IMR-90 (cell line): ENCODE data around the gene RPP25. TPM values are rescaled to one million over a fixed set of nuclear protein-coding genes. Genes with fewer than 3 reads are reported as not detected.

ENCODE experiments used
- ATAC-seq: fragments of 200-7000 bp; cut with Tn5 transposase; 2 replicates; pipeline ENCODE4 v1.9.1; 2020; ENCODE audit warnings: low read depth, mild to moderate bottlenecking, moderate library complexity
- BruUV-seq: library from RNA; stranded (reverse); fragments of 400-500 nt; replicated peaks from 2 replicates; lab custom pipeline; 2021; lab: Mats Ljungman, UMichigan
- CTCF ChIA-PET: fragments of 300-600 bp; formaldehyde crosslinking; extraction: SDS; loops from one replicate; lab custom pipeline; 2021; ENCODE audit warnings: antibody characterized with exemption; lab: Yijun Ruan, JAX
- POLR2A ChIA-PET: fragments of 300-600 bp; sonication (Branson Sonifier 250); formaldehyde crosslinking; loops from one replicate; lab custom pipeline; 2022; ENCODE audit warnings: antibody characterized with exemption; ENCODE audit not compliant: unreplicated experiment; lab: Charles Lee
- DNase-seq: peaks from one replicate; pipeline ENCODE4 v3.0.0; 2013
- H2AFZ ChIP-seq: replicated peaks from 2 replicates; pipeline ENCODE3; 2013; ENCODE audit warnings: low read length, mild to moderate bottlenecking; ENCODE audit not compliant: poor library complexity
- H2AK5ac ChIP-seq: 2 replicates; pipeline ENCODE4 v1.6.1; 2013; ENCODE audit warnings: low read depth, low read length, inconsistent platforms
- H2AK9ac ChIP-seq: replicated peaks from 2 replicates; pipeline ENCODE3; 2013; ENCODE audit warnings: mild to moderate bottlenecking, low read depth, low read length, moderate library complexity; ENCODE audit not compliant: poor library complexity
- H2BK120ac ChIP-seq: 2 replicates; pipeline ENCODE4 v1.6.1; 2013; ENCODE audit warnings: low read depth, low read length, inconsistent platforms
- H2BK15ac ChIP-seq: 3 replicates; pipeline ENCODE4 v1.6.1; 2013; ENCODE audit warnings: low read depth, low read length, inconsistent platforms
- H2BK20ac ChIP-seq: 2 replicates; pipeline ENCODE4 v1.6.1; 2013; ENCODE audit warnings: low read depth, mild to moderate bottlenecking, inconsistent platforms, low read length, moderate library complexity
- H2BK5ac ChIP-seq: 2 replicates; pipeline ENCODE4 v1.6.1; 2013; ENCODE audit warnings: mild to moderate bottlenecking, low read depth, low read length, inconsistent platforms; ENCODE audit not compliant: poor library complexity, severe bottlenecking
- H3K14ac ChIP-seq: replicated peaks from 2 replicates; pipeline ENCODE4 v1.6.1; 2013; ENCODE audit warnings: low read depth, low read length, inconsistent platforms
- H3K18ac ChIP-seq: 2 replicates; pipeline ENCODE4 v1.6.1; 2013; ENCODE audit warnings: low read depth, low read length, control low read depth
- H3K23ac ChIP-seq: 2 replicates; pipeline ENCODE4 v1.6.1; 2013; ENCODE audit warnings: low read depth, low read length, inconsistent platforms
- H3K27ac ChIP-seq: 2 replicates; pipeline ENCODE4 v1.5.1; 2013; ENCODE audit warnings: mild to moderate bottlenecking, control low read depth, low read length; ENCODE audit not compliant: insufficient read depth
- H3K27me3 ChIP-seq: 2 replicates; pipeline ENCODE4 v1.6.1; 2013; ENCODE audit warnings: low read length; ENCODE audit not compliant: control insufficient read depth, insufficient read depth
- H3K36me3 ChIP-seq: 2 replicates; pipeline ENCODE4 v1.6.1; 2013; ENCODE audit warnings: low read length, mixed read lengths; ENCODE audit not compliant: control insufficient read depth, insufficient read depth
- H3K4ac ChIP-seq: 2 replicates; pipeline ENCODE4 v1.6.1; 2013; ENCODE audit warnings: low read depth, low read length, inconsistent platforms
- H3K4me1 ChIP-seq: 2 replicates; pipeline ENCODE4 v1.6.1; 2013; ENCODE audit warnings: low read length, mixed read lengths; ENCODE audit not compliant: control insufficient read depth, insufficient read depth
- H3K4me2 ChIP-seq: 2 replicates; pipeline ENCODE4 v1.6.1; 2013; ENCODE audit warnings: low read depth, mild to moderate bottlenecking, control low read depth, low read length, moderate library complexity
- H3K4me3 ChIP-seq: 2 replicates; pipeline ENCODE4 v1.5.1; 2013; ENCODE audit warnings: low read depth, mild to moderate bottlenecking, control low read depth, low read length, moderate library complexity; ENCODE audit not compliant: insufficient read depth
- H3K56ac ChIP-seq: 2 replicates; pipeline ENCODE4 v1.6.1; 2013; ENCODE audit warnings: low read length, inconsistent platforms; ENCODE audit not compliant: insufficient read depth; ENCODE audit errors: extremely low read depth
- H3K79me1 ChIP-seq, 2 experiments: 2 replicates each; pipeline ENCODE4 v1.6.1; 2013; ENCODE audit warnings: low read length in 2 of 2, inconsistent platforms in 1 of 2, low read depth in 1 of 2
- H3K9ac ChIP-seq: 2 replicates; pipeline ENCODE4 v1.6.1; 2013; ENCODE audit warnings: low read depth, low read length, control low read depth
- H3K9me1 ChIP-seq: 2 replicates; pipeline ENCODE4 v1.6.1; 2013; ENCODE audit warnings: low read length, inconsistent platforms; ENCODE audit not compliant: insufficient read depth
- H3K9me3 ChIP-seq: 2 replicates; pipeline ENCODE4 v1.6.1; 2013; ENCODE audit warnings: low read length; ENCODE audit not compliant: control insufficient read depth, insufficient read depth
- H4K20me1 ChIP-seq: 2 replicates; pipeline ENCODE4 v1.6.1; 2013; ENCODE audit warnings: low read length, inconsistent platforms; ENCODE audit not compliant: insufficient read depth
- H4K5ac ChIP-seq: 2 replicates; pipeline ENCODE4 v1.6.1; 2013; ENCODE audit warnings: mild to moderate bottlenecking, low read depth, low read length, control low read depth
- H4K8ac ChIP-seq, 2 experiments: 2 replicates each; pipeline ENCODE4 v1.6.1; 2013; ENCODE audit warnings: low read depth in 2 of 2, low read length in 2 of 2, control low read depth in 1 of 2, inconsistent platforms in 1 of 2
- H4K91ac ChIP-seq: 2 replicates; pipeline ENCODE4 v1.6.1; 2013; ENCODE audit warnings: low read depth, low read length, inconsistent platforms; ENCODE audit not compliant: insufficient read depth
- BHLHE40 ChIP-seq: fragments of 150-350 bp; IDR thresholded peaks from 2 replicates; pipeline ENCODE4 v1.6.1; 2016; ENCODE audit warnings: mild to moderate bottlenecking, low read depth, low read length
- CEBPB ChIP-seq: IDR thresholded peaks from 2 replicates; pipeline ENCODE4 v1.6.1; 2012; ENCODE audit warnings: low read depth, low read length, improper control_type of control experiment
- CTCF ChIP-seq: conservative IDR thresholded peaks from 2 replicates; pipeline ENCODE4 v1.5.1; 2012; ENCODE audit warnings: mild to moderate bottlenecking, low read depth, low read length, improper control_type of control experiment
- ELK1 ChIP-seq: fragments of 150-350 bp; IDR thresholded peaks from 2 replicates; pipeline ENCODE4 v1.6.1; 2016; ENCODE audit warnings: low read depth, mild to moderate bottlenecking, low read length, moderate library complexity, borderline replicate concordance
- FOS ChIP-seq: fragments of 150-350 bp; IDR thresholded peaks from 2 replicates; pipeline ENCODE4 v1.6.1; 2016; ENCODE audit warnings: low read depth, low read length
- MAFK ChIP-seq: IDR thresholded peaks from 2 replicates; pipeline ENCODE4 v1.6.1; 2012; ENCODE audit warnings: low read depth, low read length, improper control_type of control experiment
- MAZ ChIP-seq: IDR thresholded peaks from 2 replicates; pipeline ENCODE4 v1.6.1; 2012; ENCODE audit warnings: low read depth, mild to moderate bottlenecking, low read length, improper control_type of control experiment, moderate library complexity, borderline replicate concordance
- MXI1 ChIP-seq: IDR thresholded peaks from 2 replicates; pipeline ENCODE4 v1.6.1; 2012; ENCODE audit warnings: low read depth, mild to moderate bottlenecking, low read length, moderate library complexity, borderline replicate concordance
- NFE2L2 ChIP-seq: fragments of 150-350 bp; IDR thresholded peaks from 2 replicates; pipeline ENCODE4 v1.6.1; 2016; ENCODE audit warnings: low read depth, mild to moderate bottlenecking, low read length
- POLR2A ChIP-seq: IDR thresholded peaks from 2 replicates; pipeline ENCODE4 v1.6.1; 2012; ENCODE audit warnings: mild to moderate bottlenecking, low read depth, low read length
- RCOR1 ChIP-seq: IDR thresholded peaks from 2 replicates; pipeline ENCODE4 v1.6.1; 2012; ENCODE audit warnings: mild to moderate bottlenecking, low read length, improper control_type of control experiment; ENCODE audit not compliant: insufficient replicate concordance
- RFX5 ChIP-seq: IDR thresholded peaks from 2 replicates; pipeline ENCODE4 v1.8.0; 2012; ENCODE audit warnings: low read depth, mild to moderate bottlenecking, low read length, moderate library complexity
- SMC3 ChIP-seq: fragments of 150-350 bp; IDR thresholded peaks from 2 replicates; pipeline ENCODE4 v1.6.1; 2016; ENCODE audit warnings: low read depth, mild to moderate bottlenecking, antibody characterized with exemption, low read length, moderate library complexity
- WGBS, 2 experiments: methylation state at CpG; one replicate each; pipeline versions ENCODE4 v1.1.5 to v1.1.7; 2013; ENCODE audit warnings: missing lambda C conversion rate in 2 of 2; ENCODE audit not compliant: insufficient read length in 1 of 2; ENCODE audit errors: extremely low coverage in 2 of 2; 5-methylcytosine and 5-hydroxymethylcytosine counted together
- dilution Hi-C: fragments of 300-500 bp; cut with HindIII; formaldehyde crosslinking; loops from one replicate; pipeline ENCODE4 v1.14.3; 2018; ENCODE audit warnings: low sequenced_read_pairs; ENCODE audit not compliant: unreplicated experiment
- in situ Hi-C: fragments of 300-500 bp; cut with MboI; formaldehyde crosslinking; loops from 3 replicates; pipeline ENCODE4 v1.14.3; 2019; ENCODE audit warnings: low sequenced_read_pairs, inconsistent platforms, mixed read lengths
- intact Hi-C: fragments of 100-400 bp; cut with micrococcal nuclease; formaldehyde crosslinking; loops from 2 replicates; pipeline ENCODE4 v1.10.0; 2022
- polyA plus RNA-seq, 3 experiments: library from polyadenylated mRNA; depleted of rRNA; stranded (reverse); fragments of >200 nt; gene quantifications; 2 replicates each; pipeline ENCODE4 v1.2.3, GENCODE V29; 2012; ENCODE audit warnings: low replicate concordance in 1 of 3
- total RNA-seq: library from RNA; depleted of rRNA; stranded (reverse); fragments of >200 nt; gene quantifications from 2 replicates; pipeline ENCODE4 v1.2.3, GENCODE V29; 2012

The RPP25 gene
- total and polyA plus RNA-seq, 2 of the 4 experiments (the other 2 are of a cell fraction) = 0.18 to 0.38 TPM

DNA sequence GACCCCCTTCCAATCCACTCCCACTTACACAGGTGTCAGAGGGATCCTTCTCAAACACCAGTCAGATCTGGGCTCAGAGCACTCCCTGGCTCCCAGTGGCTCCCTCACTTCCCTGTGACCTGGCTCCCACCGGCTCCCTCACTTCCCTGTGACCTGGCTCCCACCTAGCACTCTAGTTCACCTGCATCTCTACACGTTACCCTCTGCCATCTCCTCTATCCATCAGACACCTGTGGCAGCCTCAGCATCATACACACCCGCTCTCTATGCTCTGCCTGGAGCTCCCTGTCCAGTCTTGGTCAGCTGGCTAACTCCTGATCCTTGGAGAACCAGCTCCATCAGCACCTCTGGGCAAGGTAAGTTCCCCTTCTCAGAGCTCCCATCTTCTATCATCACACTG lies 5.6 kb downstream of the RPP25 start:
- Histone ChIP-seq H2BK120ac (no peak overlapping the region), H2AK5ac (no peak overlapping the region), H3K9me3 (no peaks in the 10 kb centered on the region), H3K14ac (no peak overlapping the region), H3K23ac (no peak overlapping the region), H3K27ac (no peak overlapping the region), H3K27me3 (peaks cover 5% of the 10 kb centered on the region), H2BK5ac (no peak overlapping the region), H3K4me2 (no peak overlapping the region), H2BK20ac (no peak overlapping the region), H3K9ac (no peak overlapping the region), H2AFZ (no peak overlapping the region), H4K20me1 (no peaks in the 10 kb centered on the region; the same call in 1 of the 2 replicates), H3K4me3 (no peak overlapping the region), H3K56ac (no peak overlapping the region), H4K8ac (no peak overlapping the region), H3K79me1 (no peaks in the 10 kb centered on the region), H3K4me1 (peaks cover 5% of the 10 kb centered on the region; the same call in 1 of the 2 replicates), H3K4ac (no peak overlapping the region), H4K91ac (no peak overlapping the region), H2BK15ac (no peak overlapping the region), H2AK9ac (no peak overlapping the region), H4K5ac (no peak overlapping the region), H3K36me3 (no peaks in the 10 kb centered on the region), H3K18ac (no peak overlapping the region), H3K9me1 (no peaks in the 10 kb centered on the region)
- no TSS peak for BruUV-seq
- dilution Hi-C loops = no loop called here
- no peak for DNase-seq
- ChIA-PET POLR2A (interaction anchor here (1.0 kb wide), 1 partner anchor 12 kb away, joined by 6 read pairs; no protein-coding TSS in a partner anchor), CTCF (interaction anchor here (0.6 to 1.4 kb wide), 7 partner anchors 8 to 312 kb away, joined by 3 to 9 read pairs (median 4); no protein-coding TSS in a partner anchor)
- intact Hi-C loops = loop anchor here (5.0 to 10.0 kb wide), 2 partner anchors 314 to 576 kb away; no protein-coding TSS in a partner anchor
- WGBS, 2 experiments = 73% methylated on average over 1 of the region's 3 CpGs; no CpG with 5 or more reads in 1 of the 2 experiments
- in situ Hi-C loops = no loop called here
- TF ChIP-seq NFE2L2 (no peak), MXI1 (no peak), ELK1 (no peak), SMC3 (no peak), POLR2A (no peak), MAZ (no peak), MAFK (no peak), FOS (no peak), CEBPB (no peak), BHLHE40 (no peak), CTCF (no peak), RCOR1 (no peak), RFX5 (no peak)
- ATAC-seq = no peak
